ENCODE measurements around the gene CNOT10.
"Not testable (repeated sequence)": the region's sequence is repeated elsewhere in the genome, so short reads cannot be mapped to it uniquely, and the experiment has no call there.

CNOT10 gene

GRCh38 chr3:32691847-32692246, 6.9 kb downstream of the CNOT10 start:
- no peak for DNase-seq

- no peak for DNase-seq
These were observed 11.5 kb downstream of the CNOT10 start for GRCh38 chr3:32696523-32696922.

- no peak for DNase-seq
These were observed 13.5 kb downstream of the CNOT10 start for GRCh38 chr3:32698506-32698905.

GRCh38 chr3:32699429-32699828, 14.4 kb downstream of the CNOT10 start:
- no peak for DNase-seq

GRCh38 chr3:32700244-32700643, 15.3 kb downstream of the CNOT10 start:
- DNase-seq, result no peak

- no peak for DNase-seq
These were observed 18.5 kb downstream of the CNOT10 start for GRCh38 chr3:32703491-32703972.

- DNase-seq, result no peak
These were observed 20.2 kb downstream of the CNOT10 start for GRCh38 chr3:32705232-32705631.

- no peak for DNase-seq
These were observed 21.5 kb downstream of the CNOT10 start for GRCh38 chr3:32706348-32707025.

GRCh38 chr3:32707026-32707370, 22.0 kb downstream of the CNOT10 start:
- no peak for DNase-seq

GRCh38 chr3:32708672-32709283, 23.8 kb downstream of the CNOT10 start:
- no peak for DNase-seq

GRCh38 chr3:32709346-32709745, 24.4 kb downstream of the CNOT10 start:
- DNase-seq, result no peak

- DNase-seq, result no peak
These were observed 27.6 kb downstream of the CNOT10 start for GRCh38 chr3:32712506-32713055.

- DNase-seq, result no peak
These were observed 28.2 kb downstream of the CNOT10 start for GRCh38 chr3:32713181-32713580.

GRCh38 chr3:32719335-32719734, 34.3 kb downstream of the CNOT10 start:
- DNase-seq, result no peak

- DNase-seq, result no peak
These were observed 34.9 kb downstream of the CNOT10 start for GRCh38 chr3:32719931-32720330.

- no peak for DNase-seq
These were observed 40.7 kb downstream of the CNOT10 start for GRCh38 chr3:32725721-32726120.

- DNase-seq, result no peak
These were observed 48.7 kb downstream of the CNOT10 start for GRCh38 chr3:32733631-32734229.

- no peak for DNase-seq
These were observed 49.8 kb downstream of the CNOT10 start for GRCh38 chr3:32734756-32735155.

GRCh38 chr3:32743470-32743869, 58.5 kb downstream of the CNOT10 start:
- not testable (repeated sequence) for DNase-seq

- no peak for DNase-seq
These were observed 58.9 kb downstream of the CNOT10 start for GRCh38 chr3:32743934-32744333.

GRCh38 chr3:32751377-32751776, 66.4 kb downstream of the CNOT10 start:
- DNase-seq, result no peak

GRCh38 chr3:32755761-32756160, 70.8 kb downstream of the CNOT10 start:
- DNase-seq, result no peak

- no peak for DNase-seq
These were observed 72.8 kb downstream of the CNOT10 start for GRCh38 chr3:32757618-32758374.
